Anterior cingulate cortex (tissue), 58 donors: Measurements from ENCODE around the gene FDX1.

Experiments used
- DNase-seq, 58 donors: peaks; one replicate each; lab custom pipeline; 2025; lab: John Stamatoyannopoulos, UW

The FDX1 gene

DNA sequence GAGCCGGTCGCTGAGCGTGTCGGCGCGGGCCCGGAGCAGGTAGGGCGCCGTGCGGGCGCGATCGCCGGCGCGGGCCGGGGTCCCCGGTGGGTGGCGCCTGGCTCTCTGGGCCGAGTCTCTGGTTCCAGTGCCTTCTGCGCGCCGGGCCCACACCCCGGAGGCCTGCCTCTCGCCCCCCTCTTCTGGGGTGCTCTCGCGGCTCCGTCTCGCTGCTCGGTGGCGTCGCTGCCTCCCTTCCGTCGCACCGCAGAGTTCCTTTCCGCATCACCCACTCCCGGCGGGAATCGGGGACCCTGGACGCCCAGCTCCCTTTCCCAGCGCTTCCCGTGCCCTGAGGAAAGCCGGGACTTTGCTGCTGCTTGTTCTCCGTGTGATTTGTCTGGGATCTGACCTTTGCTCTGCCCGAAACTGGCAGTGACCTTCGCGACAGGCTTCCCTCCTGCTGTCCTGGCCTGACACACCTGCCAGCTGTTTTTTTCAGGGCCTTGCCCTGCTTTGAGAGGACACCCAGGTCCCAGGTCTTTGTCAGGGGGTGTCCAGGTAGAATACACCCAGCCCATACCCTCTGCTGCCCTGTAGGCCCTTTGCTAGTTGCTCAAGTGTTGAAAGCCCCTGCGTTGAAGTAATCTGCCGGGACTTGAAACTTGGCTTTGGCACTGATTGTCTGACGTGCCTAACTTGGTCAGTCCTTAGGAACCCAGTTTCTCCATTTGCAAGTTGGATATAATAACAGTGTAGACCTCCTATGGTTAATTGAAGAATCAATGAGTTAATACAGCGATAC lies 711 bp downstream of the FDX1 start:
- peak in 37 of 58 donors; percentile 2 to 79 (median 46) for DNase-seq

DNA sequence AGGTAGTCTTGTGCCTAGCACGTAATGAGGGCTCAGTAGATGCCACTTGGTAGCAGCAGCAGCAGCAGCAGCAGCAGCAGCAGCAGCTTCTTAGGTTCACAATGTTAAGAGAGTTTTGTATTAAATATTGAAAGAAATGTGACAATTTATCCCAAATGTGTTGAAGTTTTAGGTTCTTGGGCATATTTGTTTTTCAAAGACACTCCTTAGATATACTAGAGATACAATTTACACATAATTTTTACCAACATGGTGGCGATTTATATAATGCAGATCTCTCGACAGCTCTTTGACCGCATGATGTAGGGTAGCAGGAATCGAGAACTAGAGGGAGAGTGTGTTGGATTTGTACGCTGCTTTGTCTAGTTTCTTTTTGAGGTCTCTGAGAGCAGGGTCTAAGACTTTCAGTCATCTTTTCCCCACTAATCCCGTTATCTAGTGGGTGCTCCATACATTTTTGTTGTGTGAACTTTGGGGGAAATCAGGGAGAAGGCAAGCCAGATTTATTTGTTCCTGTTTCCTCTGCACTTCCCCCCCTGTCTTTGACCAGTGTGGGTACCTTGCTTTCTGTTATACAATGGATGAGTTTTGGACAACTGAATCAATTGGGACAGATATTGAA lies 1.4 kb downstream of the FDX1 start:
- peak in 1 of 58 donors; percentile 39 for DNase-seq

DNA sequence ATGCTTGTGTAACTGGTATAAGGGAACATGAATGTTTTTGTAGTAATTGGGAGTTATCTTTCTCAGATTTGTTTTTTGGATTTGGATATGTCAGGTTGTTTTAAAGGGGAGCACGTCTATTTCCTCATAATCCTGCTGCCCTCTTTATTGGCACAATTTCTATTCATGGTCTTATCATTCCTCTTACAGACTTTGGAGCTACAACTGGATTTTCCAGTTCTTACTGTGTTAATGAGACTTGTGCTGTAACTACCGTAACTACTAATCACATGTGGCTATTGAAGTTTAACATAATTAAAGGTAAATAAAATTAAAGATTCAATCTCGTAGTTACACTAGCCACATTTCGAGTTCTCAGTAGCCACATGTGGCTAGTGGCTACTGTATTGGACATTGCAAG lies 1.9 kb downstream of the FDX1 start:
- no peak for DNase-seq

DNA sequence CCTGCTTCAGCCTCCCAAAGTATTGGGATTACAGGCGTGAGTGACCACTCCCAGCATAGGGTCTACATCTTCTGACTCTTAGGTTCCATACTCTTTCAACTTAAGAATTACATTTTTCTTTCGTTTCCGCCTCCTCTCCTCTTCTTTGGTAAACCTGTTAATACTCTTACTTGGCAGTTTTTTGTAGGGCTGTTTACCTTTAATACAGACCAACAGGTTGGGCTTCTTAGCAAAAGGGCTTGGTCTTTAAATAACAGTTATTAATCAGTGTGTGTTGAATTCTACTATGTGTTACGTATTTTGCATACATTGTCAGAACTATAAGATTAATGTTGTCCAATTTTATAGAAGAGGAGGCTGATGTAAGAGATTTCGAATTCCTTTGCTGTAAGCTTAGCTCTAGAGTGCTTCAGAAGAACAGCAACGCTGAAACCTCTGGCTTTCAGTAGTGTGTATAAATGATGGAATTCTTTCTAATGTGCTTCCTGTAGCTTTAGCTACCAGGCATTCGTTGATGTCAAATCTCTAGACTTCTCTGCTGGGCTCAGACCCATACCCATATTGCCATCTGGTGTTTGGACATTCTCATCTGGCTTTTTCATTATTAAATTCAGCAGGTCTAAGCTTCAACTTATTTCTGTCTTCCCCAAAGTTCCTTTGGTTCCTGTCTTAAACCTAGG lies 3.1 kb downstream of the FDX1 start:
- DNase-seq: no peak

DNA sequence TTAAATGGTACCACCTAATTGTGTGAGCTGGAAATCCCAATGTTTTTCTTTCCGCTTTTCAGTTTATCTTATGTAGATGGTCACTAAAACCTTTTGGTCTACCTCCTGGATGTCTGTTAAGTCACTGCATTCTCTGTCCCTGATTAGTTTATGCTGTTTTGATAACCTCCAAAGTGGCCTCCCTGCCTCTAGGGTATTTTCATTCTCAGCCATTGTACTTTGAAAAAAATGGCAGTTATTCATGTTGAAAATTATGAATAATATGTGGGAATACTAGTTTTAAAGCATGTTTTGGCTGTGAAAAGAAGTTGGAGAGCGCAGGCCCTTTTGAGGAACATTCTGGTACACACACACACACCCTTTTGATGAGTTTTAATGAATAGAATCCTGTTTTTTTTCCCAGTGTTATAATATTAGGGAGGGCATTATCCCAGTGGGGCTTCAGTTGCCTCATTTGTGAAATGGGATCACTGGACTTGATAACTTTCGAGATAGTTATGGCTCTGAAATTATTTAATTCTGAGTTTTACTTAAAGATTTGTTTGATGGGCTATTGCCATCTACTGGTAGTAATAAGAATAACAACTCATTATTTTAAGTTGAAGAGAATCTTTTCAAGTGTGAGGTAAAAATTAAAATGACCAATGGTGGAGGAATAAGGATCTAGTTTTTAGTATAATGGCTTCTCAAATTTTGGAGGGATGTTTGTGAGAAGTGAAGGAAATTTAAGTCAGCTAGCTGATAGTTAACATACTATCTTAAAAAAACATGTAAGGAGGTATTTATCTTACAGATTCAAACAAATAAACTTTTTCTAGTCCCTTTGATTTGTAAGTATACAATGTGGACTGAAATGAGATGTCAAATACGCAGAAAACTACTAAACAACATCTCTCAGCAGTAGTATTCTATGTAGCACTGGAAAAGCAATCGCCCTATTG lies 3.9 kb downstream of the FDX1 start:
- no peak for DNase-seq

DNA sequence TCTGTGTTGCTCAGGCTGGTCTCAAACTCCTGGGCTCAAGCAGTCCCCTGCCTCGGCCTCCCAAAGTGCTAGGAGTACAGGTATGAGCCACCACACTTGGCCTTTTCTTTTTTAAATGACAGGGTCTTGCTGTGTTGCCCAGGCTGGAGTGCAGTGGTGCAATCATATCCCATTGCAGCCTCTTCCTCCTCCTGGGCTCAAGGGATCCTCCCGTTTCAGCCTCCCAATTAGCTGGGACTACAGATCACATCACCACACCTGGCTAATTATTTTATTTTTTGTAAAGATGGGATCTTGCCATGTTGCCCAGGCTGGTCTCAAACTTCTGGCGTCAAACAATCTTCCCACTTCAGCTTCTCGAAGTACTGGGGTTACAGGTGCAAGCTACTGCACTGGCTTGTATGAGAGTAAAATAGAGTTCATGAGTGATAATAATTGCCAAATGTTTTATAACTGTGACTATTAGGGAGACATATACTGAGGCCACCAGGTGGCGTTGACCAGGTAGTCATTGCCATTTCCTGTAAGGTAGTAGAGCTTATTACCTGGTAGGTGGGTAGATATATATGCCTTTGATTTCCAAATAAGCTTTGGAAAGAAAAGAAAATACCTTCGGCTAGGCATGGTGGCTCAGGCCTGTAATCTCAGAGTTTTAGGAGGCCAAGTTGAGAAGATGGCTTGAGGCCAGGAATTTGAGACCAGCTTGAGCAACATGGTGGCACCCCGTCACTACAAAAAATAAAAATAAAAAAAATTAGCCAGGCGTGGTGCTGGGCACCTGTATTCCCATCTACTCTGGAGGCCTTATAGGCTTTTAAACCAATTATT lies 5.4 kb downstream of the FDX1 start:
- DNase-seq: no peak

DNA sequence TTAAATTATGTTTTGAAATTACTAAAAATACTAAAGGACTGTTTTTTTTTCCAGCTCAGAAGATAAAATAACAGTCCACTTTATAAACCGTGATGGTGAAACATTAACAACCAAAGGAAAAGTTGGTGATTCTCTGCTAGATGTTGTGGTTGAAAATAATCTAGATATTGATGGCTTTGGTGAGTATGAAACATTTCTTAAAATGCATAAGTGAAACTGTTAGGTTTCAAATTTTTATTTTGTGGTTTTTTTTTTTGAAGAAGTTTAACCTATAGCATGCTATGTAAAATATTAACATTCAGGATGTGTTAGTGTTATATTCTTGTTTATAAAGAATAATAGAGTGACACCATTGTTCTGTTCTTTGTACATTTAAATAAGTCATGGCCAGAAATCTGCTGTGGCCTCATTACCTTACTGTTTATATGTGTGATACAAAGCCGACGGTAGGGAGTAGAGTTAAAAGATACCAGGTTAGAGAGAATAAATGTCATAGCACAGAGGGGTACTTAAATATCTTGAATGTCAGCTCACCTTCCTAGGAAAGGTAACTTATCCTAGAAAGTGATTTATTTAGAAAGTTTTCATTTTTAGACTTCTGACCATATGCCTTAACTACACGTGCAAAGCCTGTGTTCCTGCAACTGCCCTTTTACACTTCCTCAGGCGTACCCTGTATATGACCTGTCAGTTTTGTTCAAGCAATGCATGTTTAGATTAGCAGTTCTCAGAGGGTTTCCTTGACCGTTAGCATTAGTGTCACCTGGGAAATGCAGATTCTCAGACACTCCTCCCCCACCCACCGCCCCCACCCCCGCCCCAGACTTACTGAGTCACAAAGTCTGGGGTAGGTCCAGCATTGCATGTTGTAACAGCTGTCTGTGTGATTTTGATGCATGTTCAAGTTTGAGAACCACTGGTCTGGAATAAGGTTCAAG lies 6.3 kb downstream of the FDX1 start:
- no peak for DNase-seq

DNA sequence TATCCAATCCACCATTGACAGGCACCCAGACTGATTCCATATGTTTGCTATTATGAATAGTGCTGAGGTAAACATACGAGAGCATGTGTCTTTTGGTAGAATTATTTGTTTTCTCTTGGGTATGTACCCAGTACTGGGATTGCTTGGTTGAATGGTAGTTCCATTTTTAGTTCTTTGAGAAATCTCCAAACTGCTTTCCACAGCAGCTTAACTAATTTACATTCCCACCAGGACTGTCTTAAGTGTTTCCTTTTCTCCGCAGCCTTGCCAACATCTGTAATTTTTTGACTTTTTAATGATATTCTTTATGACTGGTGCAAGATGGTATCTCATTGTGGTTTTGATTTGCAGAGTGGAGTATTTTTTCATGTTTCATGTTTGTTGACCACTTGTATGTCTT lies 8.3 kb downstream of the FDX1 start:
- no peak for DNase-seq

DNA sequence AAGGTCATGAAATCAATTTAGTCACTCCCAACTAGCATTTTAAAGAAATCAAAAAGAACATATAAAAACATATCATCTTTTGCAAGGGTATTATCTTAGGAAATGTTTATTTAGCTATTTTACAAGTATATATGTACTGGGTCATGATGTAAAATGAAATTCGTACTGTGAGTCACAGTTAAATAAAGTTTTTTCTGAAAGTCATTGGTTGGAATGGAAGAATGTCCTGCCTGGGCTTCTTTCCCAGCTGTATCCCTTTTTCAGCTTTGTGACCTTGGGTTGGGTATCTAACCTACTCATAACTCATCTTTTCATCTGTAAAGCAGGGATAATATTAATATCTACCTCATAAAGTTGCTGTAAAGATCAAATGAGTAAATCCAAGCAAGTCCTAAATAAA lies 15.7 kb downstream of the FDX1 start:
- DNase-seq: no peak

DNA sequence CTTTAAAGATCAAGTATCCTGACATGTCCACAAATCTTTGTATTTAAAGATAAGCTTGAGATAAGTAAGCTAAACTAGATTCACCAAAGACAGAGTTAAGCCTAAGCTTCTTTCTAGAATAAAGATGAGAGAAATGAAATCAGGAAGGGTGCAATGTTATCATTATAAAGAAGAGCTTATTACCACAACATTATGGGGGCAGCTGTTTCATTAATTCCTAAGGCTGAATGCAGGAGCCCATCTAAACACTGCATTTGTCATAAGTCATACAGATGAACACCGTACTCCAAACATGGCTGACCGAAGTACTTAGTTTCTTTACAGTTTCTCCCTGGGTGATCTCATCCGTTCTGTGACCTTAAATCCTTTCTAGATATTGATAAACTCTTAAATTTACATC lies 16.3 kb downstream of the FDX1 start:
- no peak for DNase-seq

DNA sequence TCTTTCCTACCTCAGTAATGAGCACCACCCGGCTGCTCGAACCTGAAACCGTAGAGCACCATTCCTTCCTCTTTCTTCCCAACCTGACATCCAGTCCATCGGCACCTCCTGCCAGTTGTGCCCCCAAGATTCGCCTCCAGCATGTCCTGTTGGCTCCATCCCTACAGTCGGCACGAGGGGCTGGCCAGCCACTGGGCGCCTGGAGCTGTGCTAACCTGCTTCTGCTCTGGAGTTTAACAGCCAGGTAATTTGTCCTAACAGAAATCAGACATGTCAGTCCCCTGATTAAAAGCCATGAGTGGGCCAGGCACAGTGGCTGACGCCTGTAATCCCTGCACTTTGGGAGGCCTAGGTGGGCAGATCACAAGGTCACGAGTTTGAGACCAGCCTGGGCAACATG lies 16.8 kb downstream of the FDX1 start:
- no peak for DNase-seq

DNA sequence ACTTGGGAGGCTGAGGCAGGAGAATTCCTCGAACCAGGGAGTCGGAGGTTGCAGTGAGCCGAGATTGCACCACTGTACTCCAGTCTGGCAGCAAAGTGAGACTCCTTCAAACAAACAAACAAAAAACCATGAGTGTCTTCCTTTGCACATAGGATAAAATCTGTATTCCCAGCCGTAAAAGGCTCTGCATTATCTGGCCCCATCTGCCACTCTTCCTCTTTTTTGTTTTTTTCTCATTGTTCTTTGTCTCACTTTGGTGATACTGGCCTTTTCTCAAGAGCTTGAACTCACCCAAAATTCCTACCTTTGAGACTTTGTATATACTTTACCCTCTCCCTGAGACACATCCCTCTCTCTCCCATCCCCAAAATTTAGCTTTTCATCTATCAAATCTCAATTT lies 17.6 kb downstream of the FDX1 start:
- no peak for DNase-seq

DNA sequence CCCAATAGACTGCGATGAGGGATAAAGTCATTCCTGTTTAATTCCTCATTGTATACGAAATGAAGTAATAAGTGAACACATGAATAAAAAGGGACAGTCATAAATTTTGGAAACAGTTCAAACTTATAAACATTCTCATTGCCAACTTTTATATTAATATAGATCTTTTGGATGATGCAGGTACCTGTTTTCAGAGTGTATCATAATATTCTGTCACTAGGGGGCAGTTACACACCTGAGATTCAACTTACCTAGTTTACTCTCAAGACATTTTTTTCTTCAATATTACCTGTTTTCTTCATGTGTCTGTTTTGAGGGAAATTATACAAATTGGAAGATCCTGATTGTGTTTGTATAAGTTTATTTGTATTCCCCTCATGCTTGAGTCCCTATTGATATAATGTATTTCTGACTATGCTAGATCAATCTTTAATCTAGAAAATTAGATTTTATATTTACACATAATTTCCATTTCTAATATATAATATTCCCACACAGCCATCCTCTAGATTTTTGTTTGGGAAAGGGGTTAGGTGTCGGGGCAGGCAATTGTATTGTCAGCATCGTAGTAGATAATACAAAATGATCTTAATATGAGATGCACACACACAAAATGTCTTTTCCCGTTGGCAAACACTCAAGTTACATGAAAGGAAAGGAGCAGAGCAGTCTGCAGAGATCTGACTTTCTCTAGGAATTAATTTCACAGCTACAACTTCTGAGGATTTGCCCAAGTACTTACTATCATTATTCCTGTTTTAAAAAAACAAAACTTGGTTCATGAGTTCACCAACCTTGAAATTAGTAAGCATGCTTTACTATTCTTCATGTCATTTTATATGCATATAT lies 18.4 kb downstream of the FDX1 start:
- DNase-seq: no peak

DNA sequence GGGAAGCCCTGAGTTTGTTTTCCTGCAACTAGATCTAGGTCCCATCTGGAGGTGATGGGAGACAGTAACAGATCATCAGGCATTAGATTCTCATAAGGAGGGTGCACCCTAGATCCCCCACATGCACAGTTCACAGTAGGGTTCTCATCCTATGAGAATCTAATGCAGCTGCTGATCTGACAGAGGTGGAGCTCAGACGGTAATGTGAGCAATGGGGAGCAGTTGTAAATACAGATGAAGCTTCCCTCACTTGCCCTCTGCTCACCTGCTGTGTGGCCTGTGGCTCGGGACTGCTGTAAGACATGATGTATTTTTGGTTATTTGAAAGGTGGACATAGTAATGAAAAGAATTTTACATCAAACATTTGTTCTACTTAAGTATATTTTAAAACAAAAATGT lies 20.5 kb downstream of the FDX1 start:
- no peak for DNase-seq

DNA sequence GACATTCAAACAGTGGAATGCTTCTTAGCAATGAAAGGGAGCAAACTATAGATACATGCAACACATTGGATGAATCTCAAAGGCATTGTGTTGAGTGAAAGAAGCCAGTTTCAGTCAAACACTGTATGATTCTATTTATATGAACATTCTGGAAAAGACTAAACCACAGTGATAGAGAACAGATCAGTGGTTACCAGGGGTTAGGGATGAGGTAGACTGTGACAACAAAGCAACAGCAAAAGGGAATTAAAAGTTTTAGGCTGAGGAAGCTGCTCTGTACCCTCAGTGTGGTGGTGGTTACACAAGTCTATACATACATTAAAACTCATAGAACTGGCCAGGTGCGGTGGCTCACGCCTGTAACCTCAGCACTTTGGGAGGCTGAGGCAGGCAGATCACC lies 23.0 kb downstream of the FDX1 start:
- no peak for DNase-seq

DNA sequence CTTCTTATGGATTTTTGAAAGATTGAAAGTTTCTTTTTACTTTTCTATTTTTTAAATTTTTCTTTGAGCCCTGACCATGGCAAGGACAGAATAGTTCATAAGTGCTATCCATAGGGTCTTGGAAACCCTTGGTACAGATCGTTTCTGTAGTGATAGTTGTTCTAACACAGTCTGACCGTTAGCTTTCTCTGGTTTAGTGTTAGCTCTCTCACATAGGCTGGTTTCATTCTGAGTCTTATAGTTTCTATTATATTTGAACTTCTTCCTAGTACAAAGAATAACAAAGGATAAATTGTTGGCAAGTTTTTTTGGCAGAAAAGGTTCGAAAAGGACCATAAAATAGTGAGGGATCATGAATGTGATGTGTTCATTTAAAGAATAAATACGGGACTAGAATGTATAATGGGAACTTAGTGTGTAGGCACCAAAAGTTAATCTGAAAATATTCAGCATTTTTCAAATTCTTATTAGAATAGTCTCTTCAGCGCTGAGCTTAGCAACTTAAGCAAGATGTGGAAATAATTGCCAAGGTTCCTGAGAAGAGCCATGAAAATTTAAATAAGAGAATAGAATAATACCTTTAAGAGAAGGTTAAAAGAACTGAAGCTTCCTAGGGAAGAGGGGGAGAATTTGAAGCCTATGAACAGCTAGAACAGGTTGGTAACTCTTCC lies 24.1 kb downstream of the FDX1 start:
- no peak for DNase-seq

DNA sequence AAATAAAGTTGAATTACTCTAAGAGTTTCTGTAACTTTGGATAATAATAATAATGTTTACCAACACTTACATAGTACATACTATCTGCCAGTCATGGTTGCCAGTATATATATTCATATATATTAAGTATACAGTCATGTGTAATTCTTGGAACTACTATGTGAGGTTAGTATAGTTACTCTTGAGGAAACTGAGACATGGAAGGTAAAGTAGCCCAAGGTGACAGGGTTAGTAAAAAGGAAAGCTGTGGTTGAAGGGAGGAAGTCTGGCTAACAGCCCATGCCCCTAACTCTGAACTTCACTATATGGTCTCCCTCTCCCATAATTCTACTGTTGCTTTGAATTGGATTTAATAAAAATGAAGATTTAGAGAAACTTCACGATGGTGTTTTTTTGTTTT lies 24.9 kb downstream of the FDX1 start:
- DNase-seq: no peak
